GM19463 (cell line): ENCODE measurements around the gene FGF23.

Experiments
- ATAC-seq: cut with Tn5 transposase; IDR thresholded peaks from one replicate; pipeline ENCODE4 v1.9.1; 2021; ENCODE audit warnings: mild to moderate bottlenecking, moderate library complexity; ENCODE audit not compliant: unreplicated experiment

Gene FGF23

DNA sequence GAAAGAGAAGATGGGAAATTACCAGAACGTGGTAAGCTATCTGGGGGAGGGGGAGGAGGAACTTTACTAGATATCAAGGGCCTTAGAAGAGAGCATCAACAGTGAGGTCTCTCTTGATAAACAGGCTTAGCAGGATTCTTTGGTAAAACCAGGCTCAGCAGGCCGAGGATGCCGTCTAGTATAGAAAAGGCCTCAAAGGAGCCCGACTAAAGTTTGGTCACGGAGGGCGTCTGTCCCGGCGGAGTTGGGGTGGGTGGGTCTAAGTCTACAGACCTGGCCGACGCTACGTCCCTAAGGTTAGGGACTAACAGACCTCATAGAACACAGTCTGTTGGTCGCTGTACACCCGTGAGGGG lies 59.0 kb downstream of the FGF23 start:
- peak; percentile 24 for ATAC-seq
